Smooth muscle cell of the pulmonary artery (primary cell): Measurements from ENCODE around the gene HMGN1. TPM values are rescaled to one million over a fixed set of nuclear protein-coding genes. Genes with fewer than 3 reads are reported as not detected.

Experiments used
- total RNA-seq: library from RNA; depleted of rRNA; stranded (reverse); fragments of >200 nt; gene quantifications from 2 replicates; pipeline ENCODE4 v1.2.3, GENCODE V29; 2014

The HMGN1 gene
- 108 and 121 TPM in 2 replicates for total RNA-seq

GRCh38 chr21:39348355-39349210 is at the start of gene HMGN1:
HMGN1 (minus strand) TSS chr21:39349088; CDS start chr21:39348917, 171 bp downstream.

DNA sequence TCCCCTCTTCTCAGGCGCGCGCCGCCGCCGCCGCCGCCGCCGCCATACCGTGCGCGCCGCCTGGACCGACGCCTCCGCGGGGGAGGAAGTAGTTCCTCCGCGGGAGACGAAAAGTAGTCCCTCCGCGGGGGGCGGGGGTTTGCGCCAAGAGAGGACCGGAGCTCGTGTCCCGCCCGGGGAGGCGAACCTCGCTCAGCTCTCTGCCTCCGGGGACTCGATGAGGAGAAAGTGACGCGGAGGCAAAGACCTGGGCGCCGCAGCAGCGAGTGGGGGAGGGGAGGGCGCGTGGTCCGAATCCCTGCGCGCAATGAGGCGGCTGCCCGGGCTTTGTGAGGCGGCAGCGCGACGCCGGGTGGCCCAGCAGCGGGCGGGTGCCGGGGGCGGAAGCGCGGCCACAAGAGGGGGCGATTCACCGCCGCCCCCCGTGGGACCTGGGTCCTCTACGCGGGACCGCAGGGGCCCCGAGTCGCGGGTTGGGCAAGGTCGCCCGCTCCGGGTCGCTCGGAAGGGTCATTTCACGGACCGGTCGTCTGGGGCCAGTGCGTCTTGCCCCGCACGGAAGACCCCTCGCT is 35.2 kb downstream of the HMGN1 start, which contains the start of gene BRWD1:
BRWD1 (minus strand) TSS at position 62 of the 572 bp plus-strand sequence. CDS start 141 bp downstream, outside the sequence.

Other genes with a start within 250 kb of the HMGN1 start
- gene PSMG1, start 165.6 kb downstream of the HMGN1 start, total RNA-seq: 28.0 and 35.1 TPM in 2 replicates
- 49.5 and 56.2 TPM in 2 replicates for gene BRWD1, start 35.5 kb downstream of the HMGN1 start, total RNA-seq
- 1.2 and 2.2 TPM in 2 replicates for gene LCA5L, start 96.7 kb upstream of the HMGN1 start, total RNA-seq
- gene SH3BGR, start 102.9 kb upstream of the HMGN1 start, total RNA-seq: 5.3 and 6.0 TPM in 2 replicates